ENCODE results near the gene PRKN.
A peak's percentile ranks its signal among the peaks of the same experiment; 100 is the strongest.

PRKN gene

DNA sequence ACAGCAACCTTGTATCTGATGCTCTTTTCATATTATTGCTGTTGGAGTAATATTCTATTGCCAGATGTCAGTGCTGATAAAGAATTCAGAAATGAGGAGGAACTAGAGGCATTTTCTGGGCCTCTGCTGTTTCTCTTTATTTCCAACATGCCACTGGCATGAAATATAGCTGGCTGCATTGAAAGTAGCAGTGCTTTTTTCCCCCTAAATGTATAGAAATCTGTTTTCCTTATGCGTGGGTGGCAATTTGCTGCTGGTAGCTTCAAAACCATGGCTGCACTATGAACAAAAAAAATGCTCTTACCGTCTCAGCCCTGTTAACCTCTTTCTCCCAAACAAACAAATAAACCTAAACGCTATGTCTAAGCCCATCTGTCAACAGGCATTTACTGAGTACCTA is 1011.4 kb downstream of the PRKN start:
- no peak overlapping the region for H3K27ac ChIP-seq
- TF ChIP-seq CTCF (IDR thresholded peaks at IDR 0.05), result no peak
- TF ChIP-seq ZFX (IDR thresholded peaks at IDR 0.05; ENCODE audit: borderline replicate concordance), result no peak

GRCh38 chr6:161711938-161712337 is 1015.6 kb downstream of the PRKN start:
- H3K27ac ChIP-seq, result no peak overlapping the region
- no peak for TF ChIP-seq CTCF (IDR thresholded peaks at IDR 0.05)
- TF ChIP-seq ZFX (IDR thresholded peaks at IDR 0.05; ENCODE audit: borderline replicate concordance), result no peak

- TF ChIP-seq ZFX (IDR thresholded peaks at IDR 0.05; ENCODE audit: borderline replicate concordance), result no peak
- TF ChIP-seq CTCF (IDR thresholded peaks at IDR 0.05), result no peak
- H3K27ac ChIP-seq, result no peak overlapping the region
Observed at GRCh38 chr6:161711515-161711914, 1016.1 kb downstream of the PRKN start.

GRCh38 chr6:161710698-161711097 is 1016.9 kb downstream of the PRKN start:
- no peak for TF ChIP-seq ZFX (IDR thresholded peaks at IDR 0.05; ENCODE audit: borderline replicate concordance)
- no peak for TF ChIP-seq CTCF (IDR thresholded peaks at IDR 0.05)
- H3K27ac ChIP-seq, result no peak overlapping the region

- H3K27ac ChIP-seq, result no peak overlapping the region
- TF ChIP-seq CTCF (IDR thresholded peaks at IDR 0.05) (no peak), ZFX (IDR thresholded peaks at IDR 0.05; ENCODE audit: borderline replicate concordance) (no peak)
Observed at GRCh38 chr6:161701056-161701455, 1026.5 kb downstream of the PRKN start.

DNA sequence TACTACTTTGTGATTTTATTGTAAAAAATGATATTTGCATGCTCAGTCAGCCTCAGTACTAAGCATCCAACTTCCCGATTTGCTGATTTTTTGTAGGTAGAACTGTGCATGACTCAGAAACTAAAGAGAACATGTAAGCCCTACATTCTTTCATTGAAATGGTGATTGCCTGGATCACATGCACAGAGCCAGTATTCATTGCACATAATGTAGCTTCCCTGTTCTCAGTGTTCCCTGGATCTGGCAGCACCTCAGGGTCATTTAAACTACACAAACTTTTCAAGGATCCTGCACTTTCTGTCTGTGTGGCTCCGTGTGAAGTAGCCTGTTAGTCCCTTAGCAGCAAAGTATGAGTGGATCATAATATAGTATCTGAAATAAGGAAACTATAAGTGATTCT is 1030.8 kb downstream of the PRKN start:
- TF ChIP-seq ZFX (IDR thresholded peaks at IDR 0.05; ENCODE audit: borderline replicate concordance) (no peak), CTCF (IDR thresholded peaks at IDR 0.05) (no peak)
- H3K27ac ChIP-seq, result no peak overlapping the region

GRCh38 chr6:161694995-161695394 is 1032.6 kb downstream of the PRKN start:
- no peak for TF ChIP-seq ZFX (IDR thresholded peaks at IDR 0.05; ENCODE audit: borderline replicate concordance)
- peak; percentile 72 for TF ChIP-seq CTCF (IDR thresholded peaks at IDR 0.05)

More at GRCh38 chr6:161694995-161695394, 1032.6 kb downstream of the PRKN start:
- H3K27ac ChIP-seq, result no peak overlapping the region

Measured in 22Rv1 (cell line).